ENCODE measurements around the gene SLC4A8. TPM values are rescaled to one million over a fixed set of nuclear protein-coding genes. Genes with fewer than 3 reads are reported as not detected.

The SLC4A8 gene
- total RNA-seq, 1 experiment from 2014 or later: 3.0 TPM

- Histone ChIP-seq H3K27ac (no peak overlapping the region), H4K20me1 (ENCODE audit: insufficient read depth) (no peaks in the 10 kb centered on the region), H3K4me1 (replicated peaks; ENCODE audit: insufficient read depth) (no peaks in the 10 kb centered on the region), H3K9me2 (ENCODE audit: insufficient read depth) (no peaks in the 10 kb centered on the region; the same call in 1 of the 2 replicates), H3F3A (ENCODE audit: insufficient read depth, low read depth) (no peaks in the 10 kb centered on the region), H3K36me3 (ENCODE audit: low read depth) (no peaks in the 10 kb centered on the region), H3K79me2 (ENCODE audit: low read depth) (no peaks in the 10 kb centered on the region), H3K9me3 (ENCODE audit: insufficient read depth, low read depth) (no peaks in the 10 kb centered on the region), H3K4me2 (no peak overlapping the region), H3K4me3 (no peak overlapping the region), H2AFZ (no peak overlapping the region), H3K27me3 (ENCODE audit: insufficient read depth, low read depth) (no peaks in the 10 kb centered on the region)
- TF ChIP-seq EZH2 (IDR thresholded peaks at IDR 0.05; ENCODE audit: low read depth): no peak
- no peak for TF ChIP-seq CTCF (conservative IDR thresholded peaks at IDR 0.05)
- no peak for DNase-seq
- BruUV-seq (replicated peaks): no TSS peak
- POLR2A ChIA-PET (ENCODE audit: unreplicated experiment): no interaction called here
- intact Hi-C loops (cut with micrococcal nuclease; ENCODE audit: unreplicated experiment): no loop called here
- CTCF ChIA-PET: no interaction called here
These were observed 72.3 kb downstream of the SLC4A8 start for GRCh38 chr12:51496895-51497294.

GRCh38 chr12:51504851-51505250, 80.2 kb downstream of the SLC4A8 start:
- H3K4me2 ChIP-seq: no peak overlapping the region
- CTCF ChIA-PET: interaction anchor here (1.2 kb wide), 1 partner anchor 20 kb away, joined by 3 read pairs; no protein-coding TSS in a partner anchor
- no peaks in the 10 kb centered on the region for H3K9me3 ChIP-seq (ENCODE audit: insufficient read depth, low read depth)
- H3F3A ChIP-seq (ENCODE audit: insufficient read depth, low read depth): no peaks in the 10 kb centered on the region
- BruUV-seq (replicated peaks): no TSS peak
- intact Hi-C loops (cut with micrococcal nuclease; ENCODE audit: unreplicated experiment): no loop called here
- TF ChIP-seq CTCF (conservative IDR thresholded peaks at IDR 0.05): no peak
- no peak for TF ChIP-seq EZH2 (IDR thresholded peaks at IDR 0.05; ENCODE audit: low read depth)
- no peaks in the 10 kb centered on the region for H3K4me1 ChIP-seq (replicated peaks; ENCODE audit: insufficient read depth)
- H3K4me3 ChIP-seq: no peak overlapping the region
- H3K27ac ChIP-seq: no peak overlapping the region
- H4K20me1 ChIP-seq (ENCODE audit: insufficient read depth): no peaks in the 10 kb centered on the region
- H3K79me2 ChIP-seq (ENCODE audit: low read depth): no peaks in the 10 kb centered on the region
- H2AFZ ChIP-seq: no peak overlapping the region
- DNase-seq: no peak
- no peaks in the 10 kb centered on the region for H3K36me3 ChIP-seq (ENCODE audit: low read depth)
- POLR2A ChIA-PET (ENCODE audit: unreplicated experiment): no interaction called here
- H3K27me3 ChIP-seq (ENCODE audit: insufficient read depth, low read depth): no peaks in the 10 kb centered on the region
- no peaks in the 10 kb centered on the region for H3K9me2 ChIP-seq (ENCODE audit: insufficient read depth)

- Histone ChIP-seq H3F3A (ENCODE audit: insufficient read depth, low read depth) (no peaks in the 10 kb centered on the region), H2AFZ (no peak overlapping the region), H3K9me3 (ENCODE audit: insufficient read depth, low read depth) (no peaks in the 10 kb centered on the region), H3K4me1 (replicated peaks; ENCODE audit: insufficient read depth) (no peaks in the 10 kb centered on the region), H3K9me2 (ENCODE audit: insufficient read depth) (no peaks in the 10 kb centered on the region), H3K4me3 (no peak overlapping the region), H3K27ac (no peak overlapping the region), H3K79me2 (ENCODE audit: low read depth) (no peaks in the 10 kb centered on the region), H3K4me2 (no peak overlapping the region), H3K27me3 (ENCODE audit: insufficient read depth, low read depth) (no peaks in the 10 kb centered on the region), H3K36me3 (ENCODE audit: low read depth) (no peaks in the 10 kb centered on the region), H4K20me1 (ENCODE audit: insufficient read depth) (no peaks in the 10 kb centered on the region)
- ChIA-PET CTCF (no interaction called here), POLR2A (ENCODE audit: unreplicated experiment) (no interaction called here)
- DNase-seq: no peak
- intact Hi-C loops (cut with micrococcal nuclease; ENCODE audit: unreplicated experiment): no loop called here
- TF ChIP-seq CTCF (conservative IDR thresholded peaks at IDR 0.05) (no peak), EZH2 (IDR thresholded peaks at IDR 0.05; ENCODE audit: low read depth) (no peak)
- no TSS peak for BruUV-seq (replicated peaks)
These were observed 80.9 kb downstream of the SLC4A8 start for GRCh38 chr12:51505360-51506105.
